DMS153 treated with DMSO at 0.1 percent for 48 hours (cell line): ENCODE results near the gene ING4.
"Not testable (repeated sequence)": the region's sequence is repeated elsewhere in the genome, so short reads cannot be mapped to it uniquely, and the experiment has no call there.

ENCODE experiments used
- DNase-seq: peaks from one replicate; lab custom pipeline; 2025; ENCODE audit not compliant: unreplicated experiment; lab: John Stamatoyannopoulos, UW

Gene ING4

GRCh38 chr12:6662906-6663742, at the start of gene ING4:
ING4 (minus strand) TSS chr12:6663119; CDS start chr12:6663101, 18 bp downstream.
- DNase-seq = peak; percentile 97

DNA sequence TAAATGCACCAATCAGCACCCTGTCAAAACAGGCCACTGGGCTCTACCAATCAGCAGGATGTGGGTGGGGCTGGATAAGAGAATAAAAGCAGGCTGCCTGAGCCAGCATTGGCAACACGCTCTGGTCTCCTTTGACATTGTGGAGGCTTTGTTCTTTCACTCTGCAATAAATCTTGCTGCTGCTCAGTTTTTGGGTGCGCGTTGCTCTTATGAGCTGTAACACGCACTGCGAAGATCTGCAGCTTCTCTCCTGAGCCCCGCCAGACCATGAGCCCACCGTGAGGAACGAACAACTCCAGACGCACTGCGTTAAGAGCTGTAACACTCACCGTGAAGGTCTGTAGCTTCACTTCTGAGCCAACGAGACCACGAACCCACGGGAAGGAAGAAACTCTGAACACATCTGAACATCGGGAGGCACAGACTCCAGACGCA, 46.1 kb upstream of the ING4 start:
- no peak for DNase-seq

GRCh38 chr12:6708351-6708750, 45.4 kb upstream of the ING4 start:
- DNase-seq = not testable (repeated sequence)

DNA sequence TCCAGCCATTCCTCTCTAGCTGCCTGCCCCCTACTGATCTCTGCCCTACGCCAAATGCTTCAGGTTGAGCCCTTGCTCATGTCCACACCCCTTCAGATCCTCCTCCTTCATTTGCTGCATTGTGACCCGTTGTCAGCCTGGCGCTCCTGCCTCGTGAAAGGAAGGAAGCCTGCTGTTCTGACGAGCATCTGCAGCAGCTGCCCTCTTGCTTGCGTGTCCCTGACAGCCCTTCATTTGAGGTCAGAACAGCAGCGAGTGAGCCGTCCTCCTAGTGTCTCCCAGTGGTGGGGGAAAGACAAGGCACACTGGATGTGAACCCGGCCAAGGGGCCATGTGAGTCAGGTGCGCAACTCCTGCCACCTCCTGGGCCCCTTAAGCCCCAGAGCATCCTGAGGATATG, 40.7 kb upstream of the ING4 start:
- DNase-seq = no peak

DNA sequence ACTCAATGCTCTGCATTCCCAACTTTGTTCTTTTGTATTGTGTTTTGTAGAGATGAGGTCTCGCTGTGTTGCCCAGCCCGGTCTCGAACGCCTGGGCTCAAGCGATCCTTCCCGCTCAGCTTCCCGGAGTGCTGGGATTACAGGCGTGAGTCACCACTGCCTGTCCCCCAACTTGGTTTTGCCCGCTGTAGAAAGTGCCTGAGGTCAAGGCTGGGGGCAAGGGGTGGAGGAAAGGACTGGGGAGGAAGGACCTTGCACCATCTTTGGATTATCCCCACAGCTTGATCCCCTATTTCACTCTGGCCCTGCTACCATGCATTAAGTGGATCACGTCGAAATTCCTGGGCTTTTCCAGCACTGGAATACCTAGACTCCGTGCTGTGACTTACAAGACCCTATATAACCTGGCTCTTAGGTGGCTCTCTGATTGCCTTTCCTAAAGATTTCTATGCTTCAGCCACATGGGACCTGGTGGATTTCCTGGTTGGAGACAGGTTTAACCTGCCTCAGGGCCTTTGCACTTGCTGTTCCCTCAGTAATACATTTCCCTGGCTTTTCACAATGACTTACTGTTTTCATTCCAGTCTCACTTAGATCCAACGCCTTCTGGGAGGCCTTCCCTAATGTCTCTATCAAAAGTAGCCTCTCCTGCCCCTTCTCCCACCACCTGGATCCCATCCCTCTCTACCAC, 38.3 kb upstream of the ING4 start:
- no peak for DNase-seq

DNA sequence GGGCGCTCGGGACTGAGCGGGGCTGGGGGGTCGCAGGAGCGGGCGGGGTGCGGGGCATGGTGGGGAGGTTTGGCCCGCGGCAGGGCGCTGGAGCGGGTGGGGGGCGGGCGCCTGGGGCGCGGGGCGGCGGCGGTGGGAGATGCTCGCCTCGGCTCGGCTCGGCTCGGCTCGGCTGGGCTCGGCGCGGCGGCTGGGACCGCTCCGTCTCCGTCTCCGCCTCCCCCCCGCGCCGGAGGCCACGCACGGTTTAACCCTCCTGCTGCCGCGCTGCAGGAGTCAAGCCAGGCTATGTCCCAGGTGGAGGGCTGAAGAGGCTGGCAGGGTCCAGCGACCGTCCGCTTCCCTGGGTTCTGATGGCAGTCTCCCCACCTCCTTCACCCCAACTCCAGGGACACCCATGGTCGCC, 37.7 kb upstream of the ING4 start, which contains the start of gene PIANP:
PIANP (minus strand) TSS at position 170 of the 406 bp plus-strand sequence. CDS start 2,754 bp downstream, outside the sequence.
- no peak for DNase-seq

GRCh38 chr12:6699989-6700645, 37.2 kb upstream of the ING4 start:
- no peak for DNase-seq

DNA sequence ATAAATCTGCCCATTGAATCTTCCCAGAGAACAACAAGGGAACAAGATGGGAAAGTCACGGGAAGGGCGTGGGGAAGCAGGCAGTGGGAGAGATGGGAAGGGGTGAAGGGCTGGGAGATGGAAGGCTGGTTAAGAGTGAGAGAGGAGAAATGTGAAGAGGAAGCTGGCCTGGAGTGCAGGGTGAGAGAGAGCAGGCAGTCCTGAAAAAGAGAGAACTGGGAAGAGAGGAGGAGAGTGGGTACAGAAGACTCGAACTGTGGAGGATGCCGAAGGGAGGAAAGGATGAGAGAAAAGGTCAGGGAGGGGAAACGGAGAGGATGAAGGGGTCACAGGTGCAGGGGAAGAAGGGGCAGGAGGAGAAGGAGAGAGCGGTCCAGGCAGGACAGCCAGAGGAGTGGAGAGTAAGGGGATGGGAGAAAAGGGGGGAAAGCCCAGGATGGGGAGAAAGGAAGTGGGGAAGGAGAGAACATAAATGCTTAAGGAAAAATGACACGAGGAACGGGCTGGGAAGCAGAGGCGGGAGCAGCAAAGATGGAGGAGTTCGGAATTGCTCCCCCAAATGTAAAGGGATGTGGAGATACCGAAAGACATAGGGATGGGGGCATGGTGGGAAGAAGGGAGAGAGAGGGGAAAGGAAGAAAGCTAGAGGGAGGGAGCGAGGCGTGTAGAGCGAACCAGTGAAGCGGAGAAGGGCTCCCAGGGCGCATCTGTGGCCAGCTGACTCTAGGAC, 36.5 kb upstream of the ING4 start:
- no peak for DNase-seq

- DNase-seq = no peak
Measured at GRCh38 chr12:6698352-6699046, 35.6 kb upstream of the ING4 start.

GRCh38 chr12:6697584-6698351, 34.8 kb upstream of the ING4 start:
- DNase-seq = peak; percentile 39

DNA sequence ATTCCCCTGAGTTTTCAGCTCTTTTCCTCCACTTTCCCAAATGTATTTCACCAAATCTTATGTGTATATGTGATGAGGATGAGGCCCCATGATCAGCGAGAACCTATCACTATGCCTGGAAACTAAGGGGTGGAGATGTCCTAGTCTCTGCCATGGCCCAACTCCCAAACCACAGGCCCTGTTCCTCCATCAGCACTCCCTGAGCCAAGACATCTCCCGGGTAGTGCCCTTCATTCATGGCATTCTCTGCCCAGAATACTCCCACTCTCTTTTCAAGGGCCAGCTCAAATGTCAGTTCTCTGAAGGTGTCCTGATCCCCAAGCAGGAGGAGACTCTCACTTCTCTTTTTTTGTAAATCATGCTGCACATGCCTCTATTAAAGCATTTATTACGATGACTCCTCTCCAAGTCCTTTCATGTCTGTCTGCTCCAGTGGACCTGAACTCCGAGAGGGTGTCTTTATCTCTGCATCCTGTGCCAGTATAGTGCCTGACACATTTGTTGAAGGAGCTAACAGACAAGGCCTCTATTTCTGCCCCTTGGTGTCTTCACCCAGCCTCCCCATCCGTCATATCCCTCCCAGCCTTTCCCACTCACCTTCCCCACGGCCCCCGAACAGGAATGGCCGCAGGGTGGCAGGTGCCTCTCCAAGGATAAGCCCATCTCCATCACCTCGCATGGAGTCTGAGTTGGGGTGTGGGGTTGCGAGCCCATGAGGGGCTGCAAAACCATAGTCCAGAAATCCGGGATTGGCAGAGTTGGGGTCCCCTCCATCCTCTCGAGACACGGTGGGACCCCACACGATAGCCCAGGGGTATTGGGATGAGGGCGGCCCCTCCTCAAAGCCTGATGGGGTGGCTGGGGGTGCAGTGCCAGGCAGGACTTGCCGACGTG, 34.0 kb upstream of the ING4 start:
- no peak for DNase-seq

DNA sequence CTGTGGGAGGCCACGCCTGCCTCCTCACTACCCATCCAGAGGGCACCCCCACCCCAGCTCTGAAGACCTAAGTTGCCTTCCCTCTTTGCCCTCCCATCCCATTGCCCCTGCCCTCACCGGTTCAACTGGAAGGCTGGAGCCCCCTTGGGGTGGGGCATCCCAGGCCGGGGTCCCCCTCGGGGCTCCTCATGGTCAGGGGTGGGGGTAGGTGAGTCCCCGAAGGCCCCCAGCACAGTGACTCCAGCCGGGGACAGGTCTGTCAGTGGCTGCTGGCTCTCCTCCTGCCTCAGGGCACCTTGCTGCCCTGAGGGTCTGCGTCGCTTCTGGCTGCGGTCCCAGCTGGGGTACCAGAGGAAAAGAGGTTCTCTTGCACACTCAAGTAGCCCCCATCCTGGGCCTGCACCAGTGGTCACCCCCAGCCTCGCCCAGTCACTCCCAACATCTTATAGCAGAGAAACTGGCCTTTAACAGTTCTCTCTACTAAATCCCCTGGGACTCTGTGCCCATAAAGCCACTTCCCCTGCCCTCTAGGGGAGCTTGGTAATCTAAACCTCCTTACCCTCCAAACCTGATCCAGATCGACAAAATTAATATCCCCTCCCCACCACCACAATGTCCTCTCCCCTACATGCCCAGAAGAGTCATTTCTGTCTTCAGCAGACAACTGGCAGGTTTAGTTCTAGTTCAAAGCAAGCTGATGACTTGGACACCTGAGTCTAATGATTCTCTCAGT, 32.6 kb upstream of the ING4 start:
- DNase-seq = no peak

DNA sequence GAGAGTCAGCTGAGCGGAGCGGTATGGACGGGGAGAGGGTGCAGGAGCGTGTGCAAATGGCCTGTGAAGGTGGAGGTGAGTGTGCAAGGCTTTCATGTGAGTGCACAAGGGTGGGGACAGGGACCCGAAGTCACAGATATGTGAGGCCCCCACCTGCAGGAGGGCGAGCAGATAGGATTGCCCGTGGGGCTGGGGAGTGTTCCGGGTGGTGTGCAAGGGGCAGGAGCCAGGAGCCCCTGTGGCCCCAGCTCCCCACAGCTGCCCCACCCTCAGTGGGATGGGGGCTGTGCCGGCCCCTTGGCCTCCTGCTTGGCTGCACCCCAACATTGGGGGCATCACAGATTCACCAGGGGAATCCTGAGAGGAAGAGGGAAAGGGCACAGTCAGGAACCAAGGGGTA, 31.8 kb upstream of the ING4 start:
- no peak for DNase-seq

- no peak for DNase-seq
Measured at GRCh38 chr12:6693832-6694355, 31.0 kb upstream of the ING4 start.

DNA sequence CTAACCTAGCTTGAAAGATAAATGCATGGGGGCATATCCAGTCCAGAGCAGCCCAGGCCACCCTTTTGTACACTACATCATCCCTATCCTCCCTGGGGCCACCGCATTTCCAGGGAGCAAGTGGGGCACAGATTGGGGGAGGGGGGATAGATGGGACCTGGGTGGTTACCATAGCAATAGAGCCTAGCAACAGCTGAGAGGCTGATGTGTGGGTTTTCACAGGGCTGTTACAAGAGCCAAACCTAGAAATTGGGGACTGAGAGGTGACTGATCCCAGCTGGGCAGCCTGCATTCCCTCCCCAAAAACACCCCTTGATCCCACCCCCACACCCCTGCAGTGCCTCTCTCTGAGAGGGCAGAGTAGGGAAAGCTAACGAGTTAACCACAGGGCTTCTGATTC, 30.0 kb upstream of the ING4 start:
- no peak for DNase-seq

DNA sequence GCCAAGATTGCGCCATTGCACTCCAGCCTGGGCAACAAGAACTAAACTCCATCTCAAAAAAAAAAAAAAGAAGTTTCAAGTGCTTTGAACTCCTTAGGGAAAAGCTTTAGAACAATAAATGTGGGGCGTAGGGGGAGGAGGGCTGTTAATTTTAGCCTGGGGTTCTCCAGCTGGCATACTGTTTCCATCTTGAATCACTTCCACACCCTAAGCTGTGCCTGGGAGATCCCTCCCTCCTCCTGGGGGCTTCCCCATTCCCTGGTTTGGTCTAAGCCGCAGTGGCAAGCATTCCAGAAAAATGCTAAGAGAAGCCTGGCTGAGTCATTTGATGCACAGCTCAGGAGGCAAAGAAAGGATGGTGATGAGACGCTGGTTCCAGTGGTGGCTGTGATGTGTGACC, 28.6 kb upstream of the ING4 start:
- no peak for DNase-seq

GRCh38 chr12:6688999-6689882, 26.3 kb upstream of the ING4 start, which contains the start of gene ZNF384:
ZNF384 (minus strand) TSS chr12:6689375; CDS start chr12:6679520, 9,855 bp downstream.
- peak; percentile 96 for DNase-seq
